Hematopoietic multipotent progenitor cell (in vitro differentiated cells): ENCODE measurements around the gene CLDN9. TPM values are rescaled to one million over a fixed set of nuclear protein-coding genes. Genes with fewer than 3 reads are reported as not detected.

ENCODE experiments used
- DNase-seq, 3 donors: peaks; one replicate each; pipeline ENCODE4 v3.0.0-alpha.2; 2011 to 2015; ENCODE audit warnings: low read depth in 2 of 3, low spot score in 2 of 3
- total RNA-seq: library from RNA; depleted of rRNA; stranded (reverse); fragments of >200 nt; gene quantifications from one replicate; pipeline ENCODE4 v1.2.3, GENCODE V29; 2012

Gene CLDN9
- total RNA-seq, 1 donor: 0.27 TPM

DNA sequence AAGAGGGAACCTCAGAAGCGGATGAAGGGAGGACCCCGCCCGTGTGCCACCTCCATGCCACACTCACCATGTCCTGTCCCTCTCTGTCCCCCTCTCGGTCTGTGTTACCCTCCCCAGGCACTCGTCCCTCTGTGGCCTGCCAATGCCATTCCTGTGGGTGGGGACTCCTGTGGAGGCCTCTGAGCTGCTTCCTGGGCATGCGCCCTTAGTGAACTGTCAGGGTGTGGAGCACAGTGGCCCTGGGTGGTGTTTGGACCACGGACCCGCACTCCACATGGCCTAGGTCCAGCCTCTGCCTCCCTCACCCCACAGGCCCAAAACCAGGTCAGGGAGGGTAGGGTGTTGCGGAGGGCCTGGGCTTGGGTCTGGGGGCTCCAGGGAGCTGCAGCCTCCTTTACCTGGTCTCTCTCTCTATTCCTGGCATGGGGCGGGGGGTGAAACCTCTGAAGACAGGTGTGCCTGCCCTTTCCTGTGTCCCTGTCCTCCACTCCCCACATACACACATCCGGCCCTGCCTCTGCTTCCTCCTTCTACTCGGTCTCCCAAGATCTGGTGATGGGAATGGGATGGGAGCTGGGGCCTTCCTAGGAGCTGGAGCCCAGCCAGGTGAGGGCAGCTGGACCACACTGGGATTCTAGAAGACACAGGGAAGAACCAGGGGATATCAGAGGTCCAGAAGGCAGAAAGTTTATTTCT, 21.0 kb upstream of the CLDN9 start:
- DNase-seq: no peak

GRCh38 chr16:2992383-2993081, 20.2 kb upstream of the CLDN9 start:
- DNase-seq: no peak

GRCh38 chr16:2996298-2996697, 16.4 kb upstream of the CLDN9 start:
- no peak for DNase-seq

- DNase-seq: no peak
Observed at GRCh38 chr16:2999929-3000328, 12.8 kb upstream of the CLDN9 start.

- DNase-seq: no peak
Observed at GRCh38 chr16:3000540-3000939, 12.2 kb upstream of the CLDN9 start.

DNA sequence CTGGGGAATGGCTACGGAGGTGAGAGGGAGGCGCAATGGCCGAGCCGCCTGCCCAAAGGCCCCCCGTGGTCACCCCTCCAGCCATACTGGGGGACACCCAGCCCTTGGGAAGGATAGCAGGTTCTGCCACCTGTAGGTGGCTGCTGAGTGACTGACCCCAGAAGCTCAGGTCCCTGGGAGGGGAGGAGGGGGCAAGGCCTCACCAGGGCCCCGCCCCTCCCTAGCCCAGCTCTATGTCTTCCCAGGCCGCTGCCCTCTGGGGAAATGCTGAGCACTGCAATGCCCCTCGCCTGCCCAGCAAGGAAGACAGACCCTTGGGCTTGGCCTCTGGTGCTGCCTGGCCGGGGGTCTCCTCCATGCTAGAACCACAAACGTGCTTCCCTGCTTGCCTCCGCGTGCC, 11.4 kb upstream of the CLDN9 start:
- DNase-seq: no peak

DNA sequence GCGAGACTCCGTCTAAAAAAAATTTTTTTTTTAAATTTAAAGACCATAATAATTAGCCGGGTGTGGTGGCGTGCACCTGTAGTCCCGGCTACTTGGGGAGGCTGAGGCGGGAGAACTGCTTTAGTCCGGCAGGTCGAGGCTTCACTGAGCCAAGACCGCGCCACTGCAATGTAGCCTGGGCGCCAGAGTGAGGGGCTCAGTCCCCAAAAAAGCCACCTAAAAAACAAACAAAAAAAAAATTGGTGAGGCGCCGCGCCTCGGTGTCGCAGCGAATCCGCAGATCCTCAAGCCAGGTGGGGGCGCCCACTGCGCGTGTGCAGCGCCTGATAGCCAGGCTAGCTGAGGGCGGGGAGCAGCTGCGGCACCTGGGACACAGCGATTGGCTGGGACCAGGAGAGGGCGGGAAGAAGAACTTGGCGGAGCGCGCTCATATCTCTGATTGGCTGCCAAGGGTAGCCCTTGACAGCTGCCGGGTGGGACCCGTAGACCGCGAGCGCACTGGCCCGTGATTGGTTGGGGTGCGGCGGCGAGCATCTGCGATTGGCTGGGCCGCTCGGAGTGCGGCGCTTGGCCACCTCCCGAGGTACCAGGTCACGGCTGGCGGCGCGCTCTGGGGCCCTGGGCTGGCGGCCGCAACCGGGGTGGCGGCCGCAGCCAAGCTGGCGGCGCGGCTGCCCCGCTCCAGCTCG, 9.0 kb upstream of the CLDN9 start:
- peak; percentile 80 to 100 (median 99) for DNase-seq

DNA sequence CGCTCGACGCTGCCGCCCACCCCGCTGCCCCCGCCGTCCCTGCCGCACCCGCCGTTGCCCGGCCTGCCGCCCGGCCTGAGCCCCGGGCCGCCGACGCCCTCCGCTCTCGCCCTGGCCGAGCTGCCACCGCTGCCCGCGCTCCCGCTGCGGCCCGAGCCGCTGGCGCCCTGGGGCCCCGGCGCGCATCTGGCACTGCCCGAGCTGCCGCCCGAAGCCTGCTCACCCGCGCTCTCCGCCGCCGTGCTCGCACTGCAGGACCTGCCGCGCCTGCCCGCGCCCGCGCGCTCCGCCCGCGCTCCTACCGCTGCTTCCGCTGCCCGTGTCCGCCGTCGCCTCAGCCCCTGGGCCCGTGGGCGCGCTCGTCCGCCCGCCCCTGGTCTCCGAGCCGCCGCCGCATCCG, 8.4 kb upstream of the CLDN9 start:
- DNase-seq: peak in 1 of 3 donors; percentile 41

- DNase-seq: peak in 1 of 3 donors; percentile 27
Observed at GRCh38 chr16:3004781-3005284, 7.9 kb upstream of the CLDN9 start.

DNA sequence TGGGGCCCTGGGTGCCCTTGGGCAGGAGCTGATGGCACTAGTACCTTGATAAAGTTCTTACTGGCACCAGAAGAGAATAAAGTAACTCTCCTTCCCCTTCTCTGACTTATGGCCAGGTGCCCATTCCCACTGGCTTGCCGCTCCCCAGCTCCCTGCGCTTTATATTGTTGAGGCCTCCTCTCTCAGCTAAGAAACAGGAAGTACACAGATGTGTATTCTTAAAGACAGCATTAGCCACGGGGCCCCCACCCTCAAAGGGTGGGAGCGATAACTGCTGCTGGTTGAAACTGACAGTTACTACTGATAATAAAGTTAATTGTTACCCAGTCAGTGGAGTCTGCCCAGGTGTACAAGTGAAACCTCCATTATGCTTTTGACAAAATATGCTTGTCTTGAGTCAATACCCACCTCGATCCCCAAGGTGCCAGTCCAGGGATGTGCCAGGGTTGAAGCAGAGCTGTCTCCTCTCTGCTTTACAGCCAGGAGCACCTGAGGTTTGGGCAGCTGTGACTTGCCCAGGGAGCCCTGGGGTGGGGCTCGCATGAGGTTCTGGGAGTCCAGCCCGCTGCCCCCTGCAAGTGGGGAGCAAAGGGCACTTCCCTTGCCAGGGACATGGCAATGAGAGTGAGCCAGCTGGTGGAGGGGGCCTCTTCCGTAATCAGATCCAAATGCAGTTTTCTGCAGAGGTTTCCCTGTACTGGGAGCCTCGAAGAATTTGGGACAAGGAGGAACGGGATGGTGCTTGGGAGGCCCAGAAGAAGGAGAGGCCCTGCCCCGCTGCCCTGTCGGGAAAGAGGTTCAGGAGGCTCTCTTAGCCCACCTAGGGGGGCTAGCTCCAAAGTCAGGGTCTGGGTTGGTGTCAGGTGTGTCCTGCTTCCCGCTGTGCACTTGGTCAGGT, 5.4 kb upstream of the CLDN9 start:
- DNase-seq: peak in 1 of 3 donors; percentile 47

DNA sequence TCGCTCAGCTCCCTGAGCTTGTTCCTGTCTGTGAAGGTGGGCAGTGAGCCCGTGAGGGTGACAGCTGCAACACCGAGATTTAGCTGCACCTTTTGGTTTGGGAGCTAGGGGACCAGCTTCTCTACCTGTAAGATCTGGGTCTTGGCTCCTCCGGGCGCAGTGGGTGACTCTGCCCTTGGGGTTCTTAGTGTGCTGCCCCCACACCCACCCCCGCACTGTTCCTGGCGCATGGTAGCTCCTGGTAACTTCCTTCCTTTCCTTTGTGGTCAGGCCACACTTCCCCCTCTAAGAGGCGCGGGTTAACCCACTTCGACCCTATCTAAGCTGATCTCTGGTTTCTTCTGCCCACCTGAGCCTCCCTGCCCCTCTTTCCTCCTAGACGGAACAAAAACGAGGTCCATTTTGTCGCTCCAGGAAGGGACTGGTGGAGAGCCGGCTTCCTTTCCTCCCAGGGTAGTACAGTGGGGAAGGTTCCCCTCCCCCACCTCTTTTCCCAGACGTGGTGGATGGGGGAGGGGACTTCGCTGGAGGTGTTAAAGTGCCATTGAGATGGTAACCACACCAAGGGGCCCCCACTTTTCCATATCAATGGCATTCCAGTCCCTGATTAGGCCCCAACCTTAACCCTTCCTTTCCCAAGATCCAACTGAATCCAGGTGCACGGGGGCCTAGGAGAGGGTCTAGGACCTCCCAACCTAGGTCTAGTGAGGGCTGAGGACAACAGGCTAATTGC, 4.6 kb upstream of the CLDN9 start:
- DNase-seq: peak in 2 of 3 donors; percentile 57 to 64

GRCh38 chr16:3008690-3009037, 4.1 kb upstream of the CLDN9 start:
- DNase-seq: no peak

- DNase-seq: no peak
Observed at GRCh38 chr16:3009568-3010390, 2.9 kb upstream of the CLDN9 start.

DNA sequence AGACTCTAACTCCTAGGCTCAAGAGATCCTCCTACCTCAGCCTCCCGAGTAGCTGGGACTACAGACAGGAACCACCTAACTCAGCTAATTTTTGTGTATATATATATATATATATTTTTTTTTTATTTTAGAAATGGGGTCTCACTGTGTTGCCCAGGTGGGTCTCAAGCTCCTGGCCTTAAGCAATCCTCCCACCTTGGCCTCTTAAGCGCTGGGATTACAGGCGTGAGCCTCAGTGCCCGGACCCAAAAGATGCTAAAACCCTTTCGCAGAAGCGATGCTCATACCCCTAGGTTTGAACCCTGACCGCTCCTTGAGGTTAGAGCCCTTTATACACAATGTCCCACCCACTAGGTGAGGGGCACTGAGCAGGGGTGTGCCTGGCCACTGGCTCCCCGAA, 2.2 kb upstream of the CLDN9 start:
- no peak for DNase-seq

GRCh38 chr16:3012246-3012645, 477 bp upstream of the CLDN9 start:
- DNase-seq: no peak

- DNase-seq: no peak
Observed at GRCh38 chr16:3013491-3013951, 798 bp downstream of the CLDN9 start.

- no peak for DNase-seq
Observed at GRCh38 chr16:3013998-3014690, 1.4 kb downstream of the CLDN9 start.

- no peak for DNase-seq
Observed at GRCh38 chr16:3014971-3015370, 2.2 kb downstream of the CLDN9 start.
